Measurements from ENCODE around the gene PCDH9.

The PCDH9 gene

GRCh38 chr13:66864627-66865026 lies 365.5 kb downstream of the PCDH9 start:
- H3K4me2 ChIP-seq, result peak overlapping the region; percentile 73
- TF ChIP-seq CTCF (conservative IDR thresholded peaks at IDR 0.05; ENCODE audit: low read depth, low read length), result no peak
- H3K36me3 ChIP-seq (ENCODE audit: insufficient read depth), result no peaks in the 10 kb centered on the region
- H3K4me3 ChIP-seq (IDR thresholded peaks at IDR 0.05; ENCODE audit: insufficient read depth, low read depth, low read length), result no peak overlapping the region
- H3K4me1 ChIP-seq (ENCODE audit: low read depth, poor library complexity, severe bottlenecking), result peaks cover 46% of the 10 kb centered on the region
- H3K79me2 ChIP-seq (ENCODE audit: insufficient read depth, low read depth), result no peaks in the 10 kb centered on the region
- no peaks in the 10 kb centered on the region for H3K27me3 ChIP-seq (ENCODE audit: insufficient read depth, low read depth)
- no peak overlapping the region; the same call in 1 of the 2 replicates for H2AFZ ChIP-seq (ENCODE audit: low read depth)
- H3K27ac ChIP-seq, result peak overlapping the region; percentile 32; the same call in 1 of the 2 replicates
- H4K20me1 ChIP-seq (ENCODE audit: insufficient read depth), result no peaks in the 10 kb centered on the region
- no peak overlapping the region; the same call in 1 of the 2 replicates for H3K9ac ChIP-seq

- no peaks in the 10 kb centered on the region for H3K36me3 ChIP-seq (ENCODE audit: insufficient read depth)
- no peak for TF ChIP-seq CTCF (conservative IDR thresholded peaks at IDR 0.05; ENCODE audit: low read depth, low read length)
- no peak overlapping the region for H3K4me3 ChIP-seq (IDR thresholded peaks at IDR 0.05; ENCODE audit: insufficient read depth, low read depth, low read length)
- H2AFZ ChIP-seq (ENCODE audit: low read depth), result no peak overlapping the region
- no peaks in the 10 kb centered on the region for H3K79me2 ChIP-seq (ENCODE audit: insufficient read depth, low read depth)
- H4K20me1 ChIP-seq (ENCODE audit: insufficient read depth), result no peaks in the 10 kb centered on the region
- no peak overlapping the region for H3K27ac ChIP-seq
- H3K27me3 ChIP-seq (ENCODE audit: insufficient read depth, low read depth), result no peaks in the 10 kb centered on the region
- H3K9ac ChIP-seq, result no peak overlapping the region
- peaks cover 60% of the 10 kb centered on the region for H3K4me1 ChIP-seq (ENCODE audit: low read depth, poor library complexity, severe bottlenecking)
- no peak overlapping the region for H3K4me2 ChIP-seq
Measured at GRCh38 chr13:66860878-66861417, 369.2 kb downstream of the PCDH9 start.

GRCh38 chr13:66859934-66860877 lies 369.9 kb downstream of the PCDH9 start:
- no peaks in the 10 kb centered on the region for H4K20me1 ChIP-seq (ENCODE audit: insufficient read depth)
- H3K27me3 ChIP-seq (ENCODE audit: insufficient read depth, low read depth), result no peaks in the 10 kb centered on the region
- H2AFZ ChIP-seq (ENCODE audit: low read depth), result no peak overlapping the region
- TF ChIP-seq CTCF (conservative IDR thresholded peaks at IDR 0.05; ENCODE audit: low read depth, low read length), result no peak
- H3K36me3 ChIP-seq (ENCODE audit: insufficient read depth), result no peaks in the 10 kb centered on the region
- no peak overlapping the region for H3K27ac ChIP-seq
- H3K4me2 ChIP-seq, result no peak overlapping the region
- H3K4me1 ChIP-seq (ENCODE audit: low read depth, poor library complexity, severe bottlenecking), result peaks cover 52% of the 10 kb centered on the region
- H3K79me2 ChIP-seq (ENCODE audit: insufficient read depth, low read depth), result no peaks in the 10 kb centered on the region
- no peak overlapping the region for H3K9ac ChIP-seq
- H3K4me3 ChIP-seq (IDR thresholded peaks at IDR 0.05; ENCODE audit: insufficient read depth, low read depth, low read length), result no peak overlapping the region

- no peaks in the 10 kb centered on the region for H4K20me1 ChIP-seq (ENCODE audit: insufficient read depth)
- H3K27me3 ChIP-seq (ENCODE audit: insufficient read depth, low read depth), result no peaks in the 10 kb centered on the region
Measured at GRCh38 chr13:66859078-66859477, 371.1 kb downstream of the PCDH9 start.

More at GRCh38 chr13:66859078-66859477, 371.1 kb downstream of the PCDH9 start:
- Histone ChIP-seq H3K9ac (no peak overlapping the region), H2AFZ (ENCODE audit: low read depth) (0 out of 2 replicates have a peak overlapping the region, but pooled peaks have one; percentile 12), H3K36me3 (ENCODE audit: insufficient read depth) (no peaks in the 10 kb centered on the region), H3K4me2 (peak overlapping the region; percentile 37; the same call in 1 of the 2 replicates), H3K4me3 (IDR thresholded peaks at IDR 0.05; ENCODE audit: insufficient read depth, low read depth, low read length) (no peak overlapping the region), H3K4me1 (ENCODE audit: low read depth, poor library complexity, severe bottlenecking) (peaks cover 41% of the 10 kb centered on the region), H3K79me2 (ENCODE audit: insufficient read depth, low read depth) (no peaks in the 10 kb centered on the region), H3K27ac (peak overlapping the region; percentile 20; the same call in 1 of the 2 replicates)
- no peak for TF ChIP-seq CTCF (conservative IDR thresholded peaks at IDR 0.05; ENCODE audit: low read depth, low read length)

Data from KMS-11 (cell line).